HG03103 (cell line): Measurements from ENCODE around the gene RXRA.
"Not testable (repeated sequence)": the region's sequence is repeated elsewhere in the genome, so short reads cannot be mapped to it uniquely, and the experiment has no call there.

ENCODE experiments used
- ATAC-seq: cut with Tn5 transposase; IDR thresholded peaks from one replicate; pipeline ENCODE4 v1.9.1; 2021; ENCODE audit warnings: low read depth; ENCODE audit not compliant: unreplicated experiment

Gene RXRA

GRCh38 chr9:134293611-134294152 lies 32.6 kb upstream of the RXRA start:
- no peak for ATAC-seq

GRCh38 chr9:134294153-134295071 lies 31.8 kb upstream of the RXRA start:
- no peak for ATAC-seq

GRCh38 chr9:134295101-134295745 lies 31.0 kb upstream of the RXRA start:
- no peak for ATAC-seq

GRCh38 chr9:134295746-134296250 lies 30.5 kb upstream of the RXRA start:
- no peak for ATAC-seq

- ATAC-seq = no peak
Observed at GRCh38 chr9:134296301-134297082, 29.8 kb upstream of the RXRA start.

GRCh38 chr9:134297083-134297410 lies 29.2 kb upstream of the RXRA start:
- ATAC-seq = no peak

- ATAC-seq = no peak
Observed at GRCh38 chr9:134297576-134297975, 28.7 kb upstream of the RXRA start.

GRCh38 chr9:134298000-134298399 lies 28.3 kb upstream of the RXRA start:
- ATAC-seq = no peak

- no peak for ATAC-seq
Observed at GRCh38 chr9:134299068-134299467, 27.2 kb upstream of the RXRA start.

GRCh38 chr9:134299883-134300282 lies 26.4 kb upstream of the RXRA start:
- ATAC-seq = no peak

- ATAC-seq = no peak
Observed at GRCh38 chr9:134301387-134302129, 24.7 kb upstream of the RXRA start.

GRCh38 chr9:134302130-134302817 lies 24.0 kb upstream of the RXRA start:
- ATAC-seq = no peak

- ATAC-seq = no peak
Observed at GRCh38 chr9:134303601-134304000, 22.7 kb upstream of the RXRA start.

- ATAC-seq = no peak
Observed at GRCh38 chr9:134304261-134304660, 22.0 kb upstream of the RXRA start.

- ATAC-seq = no peak
Observed at GRCh38 chr9:134304690-134305089, 21.6 kb upstream of the RXRA start.

GRCh38 chr9:134305533-134305932 lies 20.7 kb upstream of the RXRA start:
- ATAC-seq = no peak

- not testable (repeated sequence) for ATAC-seq
Observed at GRCh38 chr9:134306042-134306441, 20.2 kb upstream of the RXRA start.

- ATAC-seq = no peak
Observed at GRCh38 chr9:134306636-134307600, 19.3 kb upstream of the RXRA start.
